T47D (cell line): ENCODE measurements around the gene BTNL2.

ENCODE experiments used
- DNase-seq, 2 experiments: peaks; one replicate each; pipeline versions ENCODE4 v3.0.0 to v3.0.0-alpha.2; 2011 to 2012; ENCODE audit warnings: low read depth in 1 of 2, low spot score in 1 of 2
- JUND ChIP-seq: IDR thresholded peaks from 2 replicates; pipeline ENCODE4 v1.6.1; 2012; ENCODE audit warnings: low read depth
- in situ Hi-C: cut with HindIII; loops from 2 replicates; pipeline ENCODE4 v1.10.0; 2016; ENCODE audit warnings: low sequenced_read_pairs, low pct_unique_long_range_greater_than_20kb

BTNL2 gene

GRCh38 chr6:32406197-32406596, 784 bp downstream of the BTNL2 start:
- in situ Hi-C loops: no loop called here
- no peak for DNase-seq
- no peak for TF ChIP-seq JUND

DNA sequence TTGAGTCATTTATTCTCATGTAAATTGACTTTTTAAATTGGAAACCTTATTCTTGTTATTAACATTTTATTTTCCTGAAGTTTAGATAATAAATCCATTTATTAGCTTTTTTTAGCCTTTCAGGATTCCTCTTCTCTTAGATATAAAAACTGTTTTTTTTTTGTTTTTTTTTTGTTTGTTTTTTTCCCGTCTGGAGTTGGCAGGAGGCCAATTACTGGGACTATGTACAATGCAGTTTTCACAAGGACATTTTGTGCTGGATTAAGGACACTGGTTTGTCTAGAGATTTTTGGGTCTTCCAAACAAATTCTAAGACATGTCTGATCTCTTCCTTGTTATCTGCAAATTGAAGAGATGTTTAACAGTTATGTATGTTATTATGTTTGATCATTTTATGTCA, 1.3 kb downstream of the BTNL2 start:
- TF ChIP-seq JUND: no peak
- DNase-seq: no peak
- in situ Hi-C loops: no loop called here

GRCh38 chr6:32402812-32403211, 4.2 kb downstream of the BTNL2 start:
- no peak for TF ChIP-seq JUND
- in situ Hi-C loops: no loop called here
- no peak for DNase-seq

GRCh38 chr6:32401284-32401963, 5.6 kb downstream of the BTNL2 start:
- in situ Hi-C loops: no loop called here
- TF ChIP-seq JUND: no peak
- no peak for DNase-seq

DNA sequence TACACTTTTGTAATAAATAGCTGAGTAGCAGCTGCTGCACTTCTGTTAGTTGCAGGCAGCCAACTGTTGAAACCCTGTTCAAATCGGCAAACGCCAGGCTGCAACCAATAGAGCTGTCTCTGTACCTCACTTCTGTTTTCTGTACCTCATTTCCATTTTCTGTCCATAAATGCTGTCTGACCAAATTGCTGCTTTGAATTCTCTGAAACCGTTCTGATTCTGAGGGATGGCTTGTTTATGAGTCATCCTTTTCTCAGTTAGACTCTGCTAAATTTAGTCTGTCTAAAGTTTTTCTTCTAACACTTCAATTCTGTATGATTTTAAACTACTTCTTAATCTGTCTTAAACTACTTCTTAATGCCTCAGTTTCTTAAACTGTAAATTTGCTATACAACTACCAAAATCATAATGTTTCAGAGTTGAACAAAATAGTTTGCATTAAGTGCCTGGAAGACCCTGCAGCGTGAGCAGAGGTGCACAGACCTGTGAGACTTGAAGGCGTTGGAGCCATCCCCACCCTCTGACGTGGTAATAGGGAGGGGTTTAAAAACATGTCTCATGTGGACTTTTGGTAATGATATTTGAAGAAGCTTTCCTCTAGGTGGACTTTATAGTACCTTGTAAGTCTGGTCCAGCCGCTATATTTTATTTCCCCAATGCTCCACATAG, 9.6 kb downstream of the BTNL2 start:
- no peak for DNase-seq
- in situ Hi-C loops: no loop called here
- TF ChIP-seq JUND: no peak

GRCh38 chr6:32396028-32396427, 11.0 kb downstream of the BTNL2 start:
- no peak for DNase-seq
- no peak for TF ChIP-seq JUND
- in situ Hi-C loops: no loop called here

GRCh38 chr6:32393665-32394420, 13.1 kb downstream of the BTNL2 start:
- no peak for TF ChIP-seq JUND
- DNase-seq: peak in 1 of 2 experiments; percentile 33
- in situ Hi-C loops: no loop called here

DNA sequence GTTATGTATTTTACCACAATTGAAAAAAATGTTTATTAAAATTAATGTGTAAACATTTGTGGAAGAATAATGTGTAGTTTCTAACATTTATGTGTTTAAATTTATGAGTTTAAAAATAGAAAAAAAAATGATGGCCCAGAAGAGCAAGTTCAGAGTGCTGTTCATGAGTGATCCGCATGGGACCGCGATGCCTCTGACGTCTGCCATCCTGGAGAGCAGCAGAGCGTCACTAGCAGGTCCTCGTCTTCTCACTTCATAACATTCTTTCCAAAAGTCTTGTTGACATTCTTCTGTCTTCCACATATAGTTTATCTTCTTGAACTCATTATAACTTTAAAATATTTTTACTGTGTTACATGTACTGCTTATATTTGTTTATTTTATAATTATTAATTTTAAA, 15.5 kb downstream of the BTNL2 start:
- no peak for TF ChIP-seq JUND
- DNase-seq: no peak
- in situ Hi-C loops: no loop called here

DNA sequence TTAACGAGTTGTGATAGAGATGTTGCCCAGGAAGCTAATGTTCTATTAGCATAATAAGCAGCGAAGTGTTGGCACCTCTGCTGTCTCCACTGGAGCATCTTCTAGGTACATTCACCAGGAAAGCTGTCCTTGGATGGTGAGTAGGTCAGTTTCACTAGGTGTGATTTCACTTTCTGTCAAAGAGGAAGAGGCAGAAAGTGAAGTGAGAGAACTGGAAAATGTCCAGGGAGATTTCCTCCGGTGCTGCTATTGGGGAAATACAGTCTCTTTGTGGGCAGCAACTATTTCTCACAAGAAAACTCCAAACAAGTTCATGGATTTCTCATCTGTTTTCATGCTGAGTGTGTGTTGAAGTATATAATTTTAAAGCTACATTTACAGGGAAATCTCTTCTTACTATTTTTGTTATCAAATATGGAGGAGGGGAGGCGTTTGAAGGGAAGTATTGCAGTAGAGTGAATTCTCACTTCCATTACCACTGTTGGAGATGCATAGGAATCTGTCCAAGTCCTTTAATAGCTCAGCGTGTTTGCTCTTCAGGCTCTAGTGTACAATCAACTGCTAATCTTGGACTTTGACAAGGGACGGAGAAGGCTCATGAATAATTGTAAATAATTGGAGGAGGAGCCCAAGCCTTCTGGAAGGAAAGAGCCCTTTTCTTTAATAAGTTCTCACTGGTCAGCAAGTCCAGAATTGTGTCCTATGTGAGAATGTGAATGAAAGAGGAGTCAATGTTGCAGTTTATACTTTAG, 19.2 kb downstream of the BTNL2 start:
- in situ Hi-C loops: no loop called here
- no peak for TF ChIP-seq JUND
- no peak for DNase-seq

DNA sequence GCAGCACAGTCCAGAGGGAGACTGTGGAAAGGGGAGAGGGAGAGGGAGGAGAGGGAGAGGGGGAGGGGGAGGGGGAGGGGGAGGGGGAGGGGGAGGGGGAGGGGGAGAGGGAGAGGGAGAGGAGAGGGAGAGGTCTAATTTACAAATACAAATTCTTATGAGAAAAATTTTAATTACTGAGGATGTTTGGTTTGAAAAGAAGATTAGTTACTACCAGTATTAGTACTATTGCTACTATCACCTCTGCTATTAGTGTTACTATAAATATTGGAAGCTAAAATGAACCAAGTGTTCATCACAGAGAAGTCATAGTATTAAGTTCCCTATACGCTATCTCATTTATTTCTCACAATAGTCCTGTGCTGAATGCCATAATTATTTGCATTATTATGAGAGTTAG, 20.9 kb downstream of the BTNL2 start:
- no peak for TF ChIP-seq JUND
- DNase-seq: no peak
- in situ Hi-C loops: no loop called here

DNA sequence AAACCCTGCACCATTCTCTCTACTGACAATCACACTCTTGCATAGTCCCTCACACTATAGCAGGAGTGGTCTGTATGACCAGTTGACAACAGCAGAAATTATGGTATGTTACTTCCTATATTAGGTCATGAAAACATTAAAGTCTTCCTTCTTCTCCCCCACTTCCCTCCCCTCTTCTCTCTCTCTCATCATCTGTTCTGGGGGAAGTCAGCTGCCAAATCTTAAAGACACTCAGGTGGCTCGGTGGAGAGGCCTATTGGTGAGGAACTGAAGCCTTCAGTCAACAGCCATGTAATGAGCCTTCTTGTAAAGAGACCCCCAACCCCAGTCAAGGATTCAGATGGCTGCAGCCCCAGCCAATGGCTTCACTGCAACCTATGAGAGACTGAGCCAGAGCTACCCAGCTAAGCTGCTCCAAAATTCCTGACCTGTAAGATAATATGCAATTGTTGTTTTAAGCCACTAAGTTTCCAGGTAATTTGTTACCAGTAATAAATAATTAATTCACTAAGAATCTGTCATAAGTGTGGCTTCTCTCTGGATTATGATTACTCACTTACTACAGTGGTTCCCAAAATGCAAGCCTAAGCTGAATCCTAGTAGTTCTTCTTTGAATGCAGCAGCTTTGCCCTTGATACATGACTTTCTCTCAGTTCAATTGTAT, 24.1 kb downstream of the BTNL2 start:
- no peak for DNase-seq
- in situ Hi-C loops: no loop called here
- TF ChIP-seq JUND: no peak

GRCh38 chr6:32379545-32379944, 27.4 kb downstream of the BTNL2 start:
- in situ Hi-C loops: no loop called here
- TF ChIP-seq JUND: no peak
- DNase-seq: no peak
